ENCODE data around the gene NR4A3.

- TF ChIP-seq SP1 (IDR thresholded peaks at IDR 0.05; ENCODE audit: low read depth): no peak
- TF ChIP-seq, protein P1, sequence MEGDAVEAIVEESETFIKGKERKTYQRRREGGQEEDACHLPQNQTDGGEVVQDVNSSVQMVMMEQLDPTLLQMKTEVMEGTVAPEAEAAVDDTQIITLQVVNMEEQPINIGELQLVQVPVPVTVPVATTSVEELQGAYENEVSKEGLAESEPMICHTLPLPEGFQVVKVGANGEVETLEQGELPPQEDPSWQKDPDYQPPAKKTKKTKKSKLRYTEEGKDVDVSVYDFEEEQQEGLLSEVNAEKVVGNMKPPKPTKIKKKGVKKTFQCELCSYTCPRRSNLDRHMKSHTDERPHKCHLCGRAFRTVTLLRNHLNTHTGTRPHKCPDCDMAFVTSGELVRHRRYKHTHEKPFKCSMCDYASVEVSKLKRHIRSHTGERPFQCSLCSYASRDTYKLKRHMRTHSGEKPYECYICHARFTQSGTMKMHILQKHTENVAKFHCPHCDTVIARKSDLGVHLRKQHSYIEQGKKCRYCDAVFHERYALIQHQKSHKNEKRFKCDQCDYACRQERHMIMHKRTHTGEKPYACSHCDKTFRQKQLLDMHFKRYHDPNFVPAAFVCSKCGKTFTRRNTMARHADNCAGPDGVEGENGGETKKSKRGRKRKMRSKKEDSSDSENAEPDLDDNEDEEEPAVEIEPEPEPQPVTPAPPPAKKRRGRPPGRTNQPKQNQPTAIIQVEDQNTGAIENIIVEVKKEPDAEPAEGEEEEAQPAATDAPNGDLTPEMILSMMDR (IDR thresholded peaks at IDR 0.05 in 2 of 3, conservative IDR thresholded peaks at IDR 0.05 in 1 of 3; ENCODE audit: borderline replicate concordance in 1 of 3, insufficient read depth in 1 of 3, low read depth in 2 of 3, low read length in 2 of 3): no peak
These were observed 74.4 kb downstream of the NR4A3 start for GRCh38 chr9:99896119-99896518.

Data from HCT116 (cell line).